Uterus (tissue), 2 donors: ENCODE measurements around the gene VPS9D1.

ENCODE experiments used
- CTCF ChIP-seq, 4 experiments: fragments of 200-600 bp in 2 of 4; fragments of 450-650 bp in 2 of 4; sonication (generic) in 2 of 4; IDR thresholded peaks; one replicate each; pipeline ENCODE4 v1.5.1; 2016 to 2019; ENCODE audit warnings: antibody characterized with exemption in 4 of 4, mild to moderate bottlenecking in 2 of 4, moderate library complexity in 1 of 4
- POLR2A ChIP-seq, 2 donors: fragments of 450-650 bp; IDR thresholded peaks; one replicate each; pipeline ENCODE4 v1.6.1; 2016; ENCODE audit warnings: antibody characterized with exemption in 2 of 2, mild to moderate bottlenecking in 1 of 2, moderate library complexity in 1 of 2

- TF ChIP-seq CTCF (IDR thresholded peaks at IDR 0.05) (no peak), POLR2A (IDR thresholded peaks at IDR 0.05) (no peak)
Observed at GRCh38 chr16:89737341-89738071, 16.8 kb upstream of the VPS9D1 start.
